Activated naive CD4-positive, alpha-beta T cell treated with anti-CD3 and anti-CD28 coated beads for 36 hours (primary cell): Measurements from ENCODE around the gene PNPLA1. TPM values are rescaled to one million over a fixed set of nuclear protein-coding genes. Genes with fewer than 3 reads are reported as not detected.

Experiments used
- CTCF ChIA-PET: fragments of 350-600 bp; sonication (Branson Sonifier 250); formaldehyde crosslinking; loops from one replicate; lab custom pipeline; 2021; ENCODE audit warnings: antibody characterized with exemption; lab: Charles Lee
- DNase-seq: peaks from one replicate; pipeline ENCODE4 v3.0.0-alpha.2; 2020
- H3K27ac Mint-ChIP-seq: one replicate; pipeline ENCODE4 v1.8.0; 2021; ENCODE audit warnings: mild to moderate bottlenecking, mixed read lengths
- H3K27me3 Mint-ChIP-seq: one replicate; pipeline ENCODE4 v1.8.0; 2021; ENCODE audit warnings: low read depth, mixed read lengths
- H3K36me3 Mint-ChIP-seq: one replicate; pipeline ENCODE4 v1.8.0; 2021; ENCODE audit warnings: low read depth, mixed read lengths
- H3K4me1 Mint-ChIP-seq: one replicate; pipeline ENCODE4 v1.8.0; 2021; ENCODE audit warnings: low read depth, mixed read lengths
- H3K4me3 Mint-ChIP-seq: one replicate; pipeline ENCODE4 v1.8.0; 2021; ENCODE audit warnings: mild to moderate bottlenecking, moderate library complexity, mixed read lengths
- H3K9me3 Mint-ChIP-seq: one replicate; pipeline ENCODE4 v1.8.0; 2021; ENCODE audit warnings: mixed read lengths
- intact Hi-C: fragments of 100-400 bp; cut with micrococcal nuclease; formaldehyde crosslinking; loops from one replicate; pipeline ENCODE4 v1.15.1; 2023
- total RNA-seq, 2 experiments: library from RNA; stranded (reverse); gene quantifications; one replicate each; pipeline ENCODE4 v1.2.3, GENCODE V29; 2021

Gene PNPLA1
- total RNA-seq, 2 experiments from 2014 or later: not detected

- H3K27me3 Mint-ChIP-seq: no peaks in the 10 kb centered on the region
- DNase-seq: no peak
- no peaks in the 10 kb centered on the region for H3K9me3 Mint-ChIP-seq
- H3K36me3 Mint-ChIP-seq: no peaks in the 10 kb centered on the region
- no peak overlapping the region for H3K27ac Mint-ChIP-seq
- CTCF ChIA-PET: interaction anchor here (0.6 to 1.4 kb wide), 5 partner anchors 10 to 1055 kb away, joined by 3 to 4 read pairs (median 3); no protein-coding TSS in a partner anchor
- no peak overlapping the region for H3K4me3 Mint-ChIP-seq
- intact Hi-C loops: no loop called here
- H3K4me1 Mint-ChIP-seq: no peaks in the 10 kb centered on the region
Measured at GRCh38 chr6:36327226-36327918, 57.5 kb downstream of the PNPLA1 start.

- CTCF ChIA-PET: interaction anchor here (0.6 to 2.0 kb wide), 5 partner anchors 10 to 1055 kb away, joined by 3 to 6 read pairs (median 3); no protein-coding TSS in a partner anchor
- Mint-ChIP-seq H3K4me3 (no peak overlapping the region), H3K4me1 (no peaks in the 10 kb centered on the region), H3K27me3 (peaks cover 1% of the 10 kb centered on the region), H3K9me3 (no peaks in the 10 kb centered on the region), H3K36me3 (no peaks in the 10 kb centered on the region), H3K27ac (no peak overlapping the region)
- intact Hi-C loops: no loop called here
- no peak for DNase-seq
Measured at GRCh38 chr6:36327919-36328236, 58.0 kb downstream of the PNPLA1 start.

GRCh38 chr6:36328600-36328999 lies 58.7 kb downstream of the PNPLA1 start:
- CTCF ChIA-PET: interaction anchor here (1.4 to 2.0 kb wide), 2 partner anchors 11 to 13 kb away, joined by 3 to 6 read pairs; no protein-coding TSS in a partner anchor
- H3K27ac Mint-ChIP-seq: no peak overlapping the region
- H3K27me3 Mint-ChIP-seq: peaks cover 3% of the 10 kb centered on the region
- no peaks in the 10 kb centered on the region for H3K4me1 Mint-ChIP-seq
- DNase-seq: no peak
- H3K36me3 Mint-ChIP-seq: no peaks in the 10 kb centered on the region
- H3K4me3 Mint-ChIP-seq: no peak overlapping the region
- no peaks in the 10 kb centered on the region for H3K9me3 Mint-ChIP-seq
- intact Hi-C loops: no loop called here

GRCh38 chr6:36329798-36330291 lies 60.0 kb downstream of the PNPLA1 start:
- Mint-ChIP-seq H3K36me3 (no peaks in the 10 kb centered on the region), H3K27me3 (peaks cover 13% of the 10 kb centered on the region), H3K9me3 (no peaks in the 10 kb centered on the region), H3K4me1 (no peaks in the 10 kb centered on the region), H3K27ac (no peak overlapping the region), H3K4me3 (no peak overlapping the region)
- CTCF ChIA-PET: interaction anchor here (0.6 to 2.0 kb wide), 3 partner anchors 11 to 523 kb away, joined by 3 to 6 read pairs (median 3); no protein-coding TSS in a partner anchor
- no peak for DNase-seq
- intact Hi-C loops: no loop called here

- Mint-ChIP-seq H3K36me3 (no peaks in the 10 kb centered on the region), H3K4me1 (no peaks in the 10 kb centered on the region), H3K4me3 (no peak overlapping the region), H3K9me3 (no peaks in the 10 kb centered on the region), H3K27ac (no peak overlapping the region), H3K27me3 (peaks cover 18% of the 10 kb centered on the region)
- intact Hi-C loops: no loop called here
- DNase-seq: no peak
- CTCF ChIA-PET: interaction anchor here (0.6 kb wide), 1 partner anchor 522 kb away, joined by 3 read pairs; no protein-coding TSS in a partner anchor
Measured at GRCh38 chr6:36330366-36330765, 60.5 kb downstream of the PNPLA1 start.

- Mint-ChIP-seq H3K4me3 (no peak overlapping the region), H3K4me1 (no peaks in the 10 kb centered on the region), H3K9me3 (no peaks in the 10 kb centered on the region), H3K27ac (no peak overlapping the region), H3K27me3 (peaks cover 19% of the 10 kb centered on the region), H3K36me3 (no peaks in the 10 kb centered on the region)
- CTCF ChIA-PET: interaction anchor here (1.1 kb wide), 1 partner anchor 29 kb away, joined by 3 read pairs; no protein-coding TSS in a partner anchor
- intact Hi-C loops: no loop called here
- no peak for DNase-seq
Measured at GRCh38 chr6:36331381-36331780, 61.5 kb downstream of the PNPLA1 start.

- Mint-ChIP-seq H3K36me3 (no peaks in the 10 kb centered on the region), H3K9me3 (no peaks in the 10 kb centered on the region), H3K27me3 (peaks cover 19% of the 10 kb centered on the region), H3K4me3 (no peak overlapping the region), H3K27ac (no peak overlapping the region), H3K4me1 (peaks cover 7% of the 10 kb centered on the region)
- CTCF ChIA-PET: no interaction called here
- no peak for DNase-seq
- intact Hi-C loops: no loop called here
Measured at GRCh38 chr6:36333171-36333895, 63.5 kb downstream of the PNPLA1 start.

GRCh38 chr6:36333931-36334725 lies 64.3 kb downstream of the PNPLA1 start:
- no peak overlapping the region for H3K27ac Mint-ChIP-seq
- CTCF ChIA-PET: interaction anchor here (1.0 to 1.1 kb wide), 2 partner anchors 12 to 24 kb away, joined by 3 to 4 read pairs; no protein-coding TSS in a partner anchor
- no peak overlapping the region for H3K4me3 Mint-ChIP-seq
- peaks cover 7% of the 10 kb centered on the region for H3K4me1 Mint-ChIP-seq
- peaks cover 19% of the 10 kb centered on the region for H3K27me3 Mint-ChIP-seq
- H3K36me3 Mint-ChIP-seq: no peaks in the 10 kb centered on the region
- intact Hi-C loops: no loop called here
- no peak for DNase-seq
- H3K9me3 Mint-ChIP-seq: no peaks in the 10 kb centered on the region

- intact Hi-C loops: no loop called here
- Mint-ChIP-seq H3K27me3 (peaks cover 22% of the 10 kb centered on the region), H3K4me3 (no peak overlapping the region), H3K4me1 (peaks cover 7% of the 10 kb centered on the region), H3K9me3 (no peaks in the 10 kb centered on the region), H3K36me3 (no peaks in the 10 kb centered on the region), H3K27ac (no peak overlapping the region)
- CTCF ChIA-PET: interaction anchor here (1.0 to 1.1 kb wide), 2 partner anchors 11 to 23 kb away, joined by 3 to 4 read pairs; no protein-coding TSS in a partner anchor
- DNase-seq: no peak
Measured at GRCh38 chr6:36334832-36335459, 65.1 kb downstream of the PNPLA1 start.

GRCh38 chr6:36335465-36336207 lies 65.8 kb downstream of the PNPLA1 start:
- Mint-ChIP-seq H3K4me1 (peaks cover 8% of the 10 kb centered on the region), H3K9me3 (no peaks in the 10 kb centered on the region), H3K27me3 (peaks cover 28% of the 10 kb centered on the region), H3K27ac (no peak overlapping the region), H3K4me3 (no peak overlapping the region), H3K36me3 (no peaks in the 10 kb centered on the region)
- CTCF ChIA-PET: interaction anchor here (1.0 to 1.1 kb wide), 2 partner anchors 11 to 22 kb away, joined by 3 to 4 read pairs; no protein-coding TSS in a partner anchor
- DNase-seq: no peak
- intact Hi-C loops: no loop called here

GRCh38 chr6:36336208-36336710 lies 66.4 kb downstream of the PNPLA1 start:
- Mint-ChIP-seq H3K27ac (no peak overlapping the region), H3K4me3 (no peak overlapping the region), H3K4me1 (peaks cover 11% of the 10 kb centered on the region), H3K27me3 (peaks cover 31% of the 10 kb centered on the region), H3K36me3 (no peaks in the 10 kb centered on the region), H3K9me3 (no peaks in the 10 kb centered on the region)
- intact Hi-C loops: no loop called here
- CTCF ChIA-PET: interaction anchor here (1.1 kb wide), 1 partner anchor 22 kb away, joined by 3 read pairs; no protein-coding TSS in a partner anchor
- DNase-seq: no peak
